Kasumi-1 (cell line): ENCODE results near the gene TECTA.

ENCODE experiments used
- DNase-seq, 2 experiments: peaks; one replicate each; lab custom pipeline; 2025; lab: John Stamatoyannopoulos, UW

Gene TECTA

GRCh38 chr11:121188776-121189175 lies 87.7 kb downstream of the TECTA start:
- DNase-seq: no peak

GRCh38 chr11:121191818-121192217 lies 90.8 kb downstream of the TECTA start:
- DNase-seq: no peak

GRCh38 chr11:121194731-121195596 lies 93.9 kb downstream of the TECTA start:
- DNase-seq: peak; percentile 17 to 54

GRCh38 chr11:121198491-121198890 lies 97.4 kb downstream of the TECTA start:
- no peak for DNase-seq

GRCh38 chr11:121199516-121199915 lies 98.5 kb downstream of the TECTA start:
- no peak for DNase-seq

GRCh38 chr11:121206810-121207209 lies 105.8 kb downstream of the TECTA start:
- DNase-seq: no peak

- DNase-seq: no peak
Measured at GRCh38 chr11:121207485-121208115, 106.6 kb downstream of the TECTA start.

- no peak for DNase-seq
Measured at GRCh38 chr11:121210445-121211080, 109.5 kb downstream of the TECTA start.

- no peak for DNase-seq
Measured at GRCh38 chr11:121211626-121212025, 110.6 kb downstream of the TECTA start.

GRCh38 chr11:121212536-121213361 lies 111.7 kb downstream of the TECTA start:
- DNase-seq: no peak

GRCh38 chr11:121213362-121213893 lies 112.4 kb downstream of the TECTA start:
- no peak for DNase-seq

- DNase-seq: no peak
Measured at GRCh38 chr11:121214861-121215260, 113.8 kb downstream of the TECTA start.

GRCh38 chr11:121221496-121222200 lies 120.6 kb downstream of the TECTA start:
- DNase-seq: no peak

- no peak for DNase-seq
Measured at GRCh38 chr11:121223161-121223560, 122.1 kb downstream of the TECTA start.

GRCh38 chr11:121225382-121225781 lies 124.3 kb downstream of the TECTA start:
- no peak for DNase-seq

GRCh38 chr11:121226415-121227263 lies 125.6 kb downstream of the TECTA start:
- DNase-seq: no peak

- no peak for DNase-seq
Measured at GRCh38 chr11:121228851-121229250, 127.8 kb downstream of the TECTA start.

GRCh38 chr11:121229495-121230215 lies 128.6 kb downstream of the TECTA start:
- DNase-seq: no peak

- DNase-seq: no peak
Measured at GRCh38 chr11:121231576-121232278, 130.7 kb downstream of the TECTA start.
